HK-2 (cell line): ENCODE results near the gene RNF145.
"Not testable (repeated sequence)": the region's sequence is repeated elsewhere in the genome, so short reads cannot be mapped to it uniquely, and the experiment has no call there.

ENCODE experiments used
- DNase-seq: peaks from one replicate; pipeline ENCODE4 v3.0.0-alpha.2; 2018; ENCODE audit not compliant: unreplicated experiment

The RNF145 gene

DNA sequence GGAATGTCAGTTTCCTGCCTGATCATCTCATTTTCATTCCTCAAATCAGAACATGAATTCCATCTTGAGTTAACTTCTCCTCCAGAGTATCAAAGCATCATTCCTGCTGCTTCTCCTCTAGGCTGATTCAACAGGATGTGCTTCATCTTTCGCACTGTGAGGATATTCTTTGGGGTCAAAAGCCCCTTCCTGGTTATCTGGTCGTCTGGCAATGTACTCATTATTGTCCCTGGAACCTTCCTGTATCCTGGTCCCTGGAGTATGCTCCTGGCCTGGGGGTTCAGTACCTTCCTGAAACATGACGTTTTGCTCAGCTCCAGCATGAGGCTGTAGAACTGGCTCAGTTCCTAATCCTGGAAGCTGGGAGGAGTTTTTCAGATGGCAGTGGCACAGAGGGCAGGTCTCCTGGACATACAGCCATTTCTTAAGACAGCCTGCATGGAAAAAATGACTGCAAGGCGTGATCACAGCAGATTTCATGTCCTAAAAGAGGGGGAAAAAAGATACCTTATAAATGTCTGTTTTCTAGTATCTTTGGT lies 50.7 kb downstream of the RNF145 start:
- not testable (repeated sequence) for DNase-seq

DNA sequence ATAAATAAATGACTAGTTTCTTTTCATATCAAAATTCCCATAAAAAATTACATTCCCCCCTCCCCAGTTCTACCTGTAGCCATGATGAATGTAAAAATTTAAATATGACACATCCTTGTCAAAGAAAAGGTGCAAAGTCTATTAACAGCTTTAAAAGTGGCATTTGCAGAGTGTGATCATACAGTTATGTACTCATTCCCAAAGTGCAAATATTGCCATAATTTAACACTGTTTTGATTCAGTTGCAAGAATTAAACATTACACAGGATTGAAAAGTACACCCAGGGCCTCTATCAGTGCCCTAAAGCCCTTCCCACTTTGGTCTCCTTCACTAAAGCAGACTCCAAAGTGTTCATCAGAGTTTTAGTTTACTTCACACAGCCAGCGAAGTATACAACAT lies 51.8 kb downstream of the RNF145 start:
- no peak for DNase-seq

DNA sequence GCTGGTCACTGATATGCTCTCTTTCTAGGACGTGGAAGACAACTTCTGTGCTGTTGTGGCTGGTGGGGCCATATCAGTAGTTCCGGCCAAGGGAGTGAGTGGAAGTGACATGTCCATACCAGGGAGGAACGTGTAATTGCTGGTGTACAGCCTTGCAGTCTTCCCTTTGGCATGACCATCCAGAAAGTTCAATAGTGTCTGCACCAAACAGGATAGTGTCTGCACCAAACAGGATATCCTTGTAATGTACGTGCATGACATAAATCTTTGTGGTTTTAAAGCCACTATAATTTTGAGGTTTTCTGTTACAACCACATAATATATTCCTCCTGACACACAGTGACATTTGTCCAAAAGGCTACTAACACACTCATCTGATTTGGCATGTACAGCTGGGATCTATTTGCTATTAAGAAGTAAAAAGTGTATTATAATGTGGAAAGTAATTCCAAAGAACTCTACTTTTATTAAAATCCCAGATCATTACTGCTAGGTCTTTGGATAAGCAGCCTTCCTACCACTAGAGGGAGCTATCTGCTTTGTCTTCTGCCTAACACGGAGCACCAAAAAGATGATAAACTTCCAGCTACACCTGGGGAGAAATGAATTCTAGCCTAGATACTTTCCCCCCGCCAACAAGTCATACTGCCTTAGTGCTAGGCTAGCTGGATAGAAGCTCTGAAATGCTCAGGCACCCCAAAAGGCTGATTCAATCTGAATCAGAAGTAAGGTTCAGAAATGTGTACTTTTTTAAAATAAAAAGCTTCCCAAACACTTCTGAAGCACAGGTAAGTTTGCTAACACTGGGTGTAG lies 52.7 kb downstream of the RNF145 start:
- DNase-seq, result no peak

DNA sequence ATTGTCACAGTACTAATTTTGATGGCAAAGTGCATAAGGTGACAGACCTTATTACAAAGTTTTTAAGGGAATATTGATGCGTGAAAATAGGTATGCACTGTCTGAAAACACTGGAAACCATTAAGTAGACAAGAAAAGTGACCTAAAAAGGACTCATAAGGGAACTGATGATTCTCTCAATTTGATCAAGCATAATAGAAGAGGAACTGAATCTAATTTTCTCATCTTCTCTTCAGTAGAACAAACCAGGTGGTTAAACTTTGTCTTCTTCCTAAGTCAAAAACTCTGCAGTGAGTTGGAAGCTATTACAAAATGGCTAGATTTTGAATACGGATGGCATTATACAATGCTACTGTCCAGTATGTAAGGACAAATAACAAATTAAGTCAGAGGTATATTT lies 53.4 kb downstream of the RNF145 start:
- DNase-seq, result no peak

DNA sequence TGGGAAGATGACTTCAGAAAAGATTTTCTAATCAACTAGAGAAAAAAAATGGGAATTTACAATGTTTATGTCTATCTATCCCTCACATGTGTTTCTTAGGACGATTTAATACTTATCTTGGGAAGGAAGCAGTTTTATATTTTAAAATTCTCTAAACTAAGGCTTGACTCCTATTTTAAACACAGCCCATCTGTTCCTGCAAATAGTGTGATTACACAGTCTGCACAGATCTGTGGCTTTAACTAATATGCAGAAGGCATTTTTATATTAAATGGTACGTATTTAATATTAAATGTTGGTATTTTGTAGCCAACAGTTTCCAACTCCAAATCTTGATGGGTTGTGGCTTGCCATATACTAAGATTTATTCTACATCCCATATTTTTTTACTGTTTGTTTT lies 56.5 kb downstream of the RNF145 start:
- no peak for DNase-seq

DNA sequence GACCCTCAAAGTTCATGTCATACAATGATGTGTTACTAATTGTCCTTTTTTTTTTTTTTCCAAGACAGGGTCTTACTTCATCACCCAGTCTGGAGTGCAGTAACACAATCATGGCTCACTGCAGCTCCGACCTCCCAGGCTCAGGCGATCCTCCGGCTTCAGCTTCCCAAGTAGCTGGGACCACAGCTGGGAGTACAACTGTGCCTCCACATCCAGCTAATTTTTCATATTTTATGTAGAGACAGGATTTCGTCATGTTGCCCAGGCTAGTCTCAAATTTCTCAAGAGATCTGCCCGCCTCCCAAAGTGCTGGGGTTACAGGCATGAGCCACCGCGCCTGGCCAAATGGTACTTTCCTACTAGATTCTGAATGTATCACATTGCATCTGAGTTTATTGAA lies 60.3 kb downstream of the RNF145 start:
- no peak for DNase-seq

DNA sequence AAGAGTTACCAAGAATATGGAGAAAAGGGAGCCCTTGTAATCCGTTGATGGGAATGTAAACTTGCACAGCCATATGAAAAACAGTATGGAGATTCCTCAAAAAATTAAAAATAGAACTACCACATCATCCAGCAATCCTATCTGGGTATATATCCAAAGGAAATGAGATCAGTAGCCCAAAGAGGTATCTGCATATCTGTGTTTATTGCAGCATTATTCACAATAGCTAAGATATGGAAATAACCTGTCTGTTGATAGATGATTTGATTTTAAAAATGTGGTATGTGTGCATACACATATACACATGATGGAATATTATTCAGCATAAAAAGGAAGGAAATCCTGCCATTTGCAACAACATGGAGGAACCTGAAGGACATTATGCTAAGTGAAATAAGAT lies 61.4 kb downstream of the RNF145 start:
- no peak for DNase-seq

DNA sequence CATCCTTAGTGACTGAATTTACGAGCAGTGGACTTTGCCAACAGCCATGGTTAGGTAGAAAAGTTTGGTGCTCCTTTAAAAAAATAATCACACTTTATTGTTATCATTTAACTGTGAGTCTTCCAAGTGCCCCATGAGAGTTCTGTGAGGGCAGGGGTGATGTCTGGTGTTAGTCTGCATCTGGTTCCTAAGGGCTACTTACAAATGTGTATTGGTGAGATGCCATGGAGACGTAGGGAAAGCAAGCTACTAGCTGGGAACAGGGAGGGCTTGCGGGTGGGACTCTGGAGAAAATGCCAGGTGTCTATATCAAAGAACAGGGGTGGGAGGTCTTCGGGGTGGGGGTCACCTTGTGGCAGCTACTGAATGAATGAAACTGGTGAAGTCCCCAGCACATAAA lies 62.5 kb downstream of the RNF145 start:
- no peak for DNase-seq

DNA sequence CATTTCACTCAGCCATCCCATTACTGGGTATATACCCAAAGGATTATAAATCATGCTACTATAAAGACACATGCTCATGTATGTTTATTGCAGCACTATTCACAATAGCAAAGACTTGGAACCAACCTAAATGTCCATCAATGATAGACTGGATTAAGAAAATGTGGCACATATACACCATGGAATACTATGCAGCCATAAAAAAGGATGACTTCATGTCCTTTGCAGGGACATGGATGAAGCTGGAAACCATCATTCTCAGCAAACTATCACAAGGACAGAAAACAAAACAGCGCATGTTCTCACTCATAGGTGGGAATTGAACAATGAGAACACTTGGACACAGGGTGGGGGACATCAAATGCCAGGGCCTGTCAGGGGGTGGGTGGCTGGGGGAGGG lies 64.2 kb downstream of the RNF145 start:
- DNase-seq, result not testable (repeated sequence)

DNA sequence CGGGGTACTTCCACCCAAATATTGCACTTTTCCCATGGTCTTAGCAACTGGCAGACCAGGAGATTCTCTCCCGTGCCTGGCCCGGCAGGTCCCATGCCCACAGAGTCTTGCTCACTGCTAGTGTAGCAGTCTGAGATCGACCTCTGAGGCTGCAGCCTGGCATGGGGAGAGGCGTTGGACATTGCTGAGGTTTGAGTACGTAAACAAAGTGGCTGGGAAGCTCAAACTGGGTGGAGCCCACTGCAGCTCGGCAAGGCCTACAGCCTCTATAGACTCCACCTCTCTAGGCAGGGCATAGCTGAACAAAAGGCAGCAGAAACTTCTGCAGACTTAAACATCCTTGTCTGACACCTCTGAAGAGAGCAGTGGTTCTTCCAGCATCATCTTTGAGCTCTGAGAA lies 69.6 kb downstream of the RNF145 start:
- no peak for DNase-seq

DNA sequence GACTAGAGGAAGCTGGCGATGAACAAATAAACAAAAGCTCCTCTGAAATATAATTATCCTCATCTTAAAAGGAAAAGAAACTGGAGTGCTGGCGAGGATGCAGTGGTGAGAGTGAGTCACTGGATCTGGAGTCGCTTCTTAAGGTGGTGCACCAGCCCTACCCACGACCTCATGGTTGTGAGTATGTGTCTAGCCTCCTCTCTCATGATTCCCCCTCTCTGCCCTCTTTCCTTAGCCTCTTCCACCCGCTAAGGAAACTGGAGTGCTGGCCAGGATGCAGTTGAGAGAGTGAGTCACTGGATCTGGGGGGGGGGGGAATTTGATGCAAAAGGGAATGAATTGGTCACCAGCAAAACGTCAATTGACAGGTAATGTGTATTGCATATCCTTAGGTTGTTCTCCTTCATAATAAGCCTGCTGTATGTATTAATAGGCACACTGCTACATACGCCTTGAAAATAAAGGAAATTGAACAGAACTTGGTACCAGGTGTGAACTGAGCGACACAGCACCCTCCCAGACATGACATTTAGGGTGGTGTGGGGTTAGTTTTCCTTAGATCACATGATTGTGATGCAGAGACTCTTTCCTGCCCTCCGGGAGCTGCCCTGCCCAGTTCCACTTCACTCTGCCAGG lies 73.3 kb downstream of the RNF145 start:
- peak; percentile 22 for DNase-seq

DNA sequence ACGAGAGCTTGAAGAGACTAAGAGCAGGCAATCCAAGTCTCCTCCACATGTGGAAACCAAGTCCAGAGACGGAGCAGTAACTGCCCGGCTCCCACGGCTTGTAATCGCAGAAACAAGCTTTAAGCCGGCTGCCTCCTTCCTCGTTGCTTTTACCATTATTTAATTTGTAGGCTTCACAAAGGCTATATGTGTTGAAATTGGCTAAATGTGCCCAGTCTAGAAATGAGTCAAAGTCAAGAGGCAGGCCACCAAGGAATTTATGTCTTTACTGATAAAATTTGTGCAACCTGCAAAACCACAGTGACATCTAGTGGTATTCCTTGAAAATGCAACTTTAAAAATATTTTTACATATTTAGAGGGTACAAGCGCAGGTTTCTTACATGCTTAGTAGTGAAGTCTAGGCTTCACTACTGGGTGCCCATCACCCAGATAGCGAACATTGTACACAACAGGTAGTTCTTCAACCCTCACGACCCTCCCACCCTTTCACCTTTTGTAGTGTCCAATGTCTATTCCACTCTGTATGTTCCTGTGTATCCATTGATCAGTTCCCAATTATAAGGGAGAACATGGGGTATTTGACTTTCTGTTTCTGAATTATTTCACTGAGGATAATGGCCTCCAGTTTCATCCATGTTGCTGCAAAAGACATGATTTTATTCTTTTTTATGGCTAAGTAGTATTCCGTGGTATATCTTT lies 76.2 kb downstream of the RNF145 start:
- DNase-seq, result no peak

DNA sequence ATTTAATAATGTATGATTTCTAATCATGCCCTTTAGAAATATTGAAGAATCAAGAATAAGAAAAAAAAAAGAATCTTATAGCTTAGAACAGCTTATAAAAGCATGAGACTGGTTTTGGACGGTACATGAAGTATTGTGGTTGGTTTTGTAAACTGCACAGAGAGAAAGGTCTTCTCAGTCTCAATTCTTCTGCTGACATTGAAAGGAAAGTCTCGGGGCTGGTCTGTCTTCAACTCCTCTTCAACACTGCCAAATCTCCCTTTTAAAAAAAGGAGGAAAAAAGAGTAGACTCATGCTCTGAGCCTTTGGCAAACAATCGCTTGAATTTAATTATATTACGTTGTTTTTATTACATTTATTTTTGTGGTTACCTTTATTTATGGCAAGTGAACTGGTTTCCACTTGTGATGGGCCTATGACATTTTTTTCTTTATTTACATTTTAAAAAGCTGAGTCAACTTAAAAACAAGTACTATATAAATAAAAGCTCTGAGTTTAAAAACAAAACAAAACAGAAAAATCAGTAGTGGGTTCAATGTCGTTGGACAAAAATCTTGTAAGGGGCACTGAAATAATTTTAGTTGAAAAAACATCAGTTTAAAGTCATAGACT lies 76.8 kb downstream of the RNF145 start:
- DNase-seq, result no peak

DNA sequence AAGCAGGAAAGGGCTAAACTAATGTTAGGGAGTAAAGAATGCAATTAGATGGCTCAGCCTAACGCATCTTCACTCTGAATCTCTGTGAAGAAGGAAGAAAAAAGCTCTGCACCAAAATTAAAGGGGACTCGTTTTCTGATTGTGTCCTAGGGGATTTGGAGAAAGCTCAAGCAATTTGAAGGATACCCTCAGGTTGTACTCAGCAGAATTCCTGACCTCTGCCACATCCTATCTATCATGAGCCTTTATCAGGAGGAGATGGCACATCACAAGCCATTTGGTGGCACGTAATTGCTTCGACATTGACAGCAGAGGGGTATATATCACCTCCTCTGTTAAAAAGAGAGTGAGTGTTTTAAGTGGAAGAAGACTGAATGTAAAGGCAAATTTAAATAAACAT lies 77.4 kb downstream of the RNF145 start:
- no peak for DNase-seq

DNA sequence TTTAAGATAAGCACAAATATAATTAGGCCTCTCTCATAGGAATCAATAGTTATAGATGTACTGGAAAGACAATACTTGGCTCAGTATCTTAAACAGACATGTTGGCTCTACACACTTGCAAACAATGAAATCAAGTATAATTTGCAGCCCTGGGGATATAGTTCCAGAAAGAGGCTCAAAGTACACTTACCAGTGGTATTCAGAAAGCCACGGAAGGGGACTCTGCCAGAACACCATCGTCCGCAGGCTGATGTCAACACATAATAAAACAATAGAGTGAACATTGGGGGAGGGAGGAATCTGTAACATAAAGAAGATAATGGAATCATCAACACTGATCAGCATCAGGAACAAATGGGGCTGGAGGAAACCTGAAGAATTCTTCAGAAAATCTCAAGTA lies 78.5 kb downstream of the RNF145 start:
- no peak for DNase-seq

DNA sequence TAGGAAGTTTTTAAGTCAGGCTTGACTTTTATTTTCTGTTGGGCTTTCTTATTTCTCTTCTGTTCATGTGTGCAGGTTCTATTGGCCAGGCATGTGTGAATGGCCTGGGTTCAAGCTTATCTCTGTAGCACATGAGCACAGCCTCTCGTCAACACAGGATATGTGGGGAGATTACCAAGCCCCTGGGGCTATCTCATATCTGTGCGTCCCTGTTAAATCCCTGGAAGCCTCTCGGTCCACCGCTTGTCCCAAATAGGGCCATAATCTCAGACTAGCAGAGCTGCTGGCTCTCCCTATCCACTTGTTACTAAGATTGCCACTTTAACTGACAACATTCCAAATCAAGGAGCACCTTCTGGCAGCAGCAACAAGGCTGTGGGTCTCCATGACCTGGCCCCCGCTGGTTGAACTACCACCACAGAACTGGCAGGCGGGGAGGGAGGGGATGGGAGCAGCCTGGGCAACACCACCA lies 81.2 kb downstream of the RNF145 start:
- DNase-seq, result no peak

DNA sequence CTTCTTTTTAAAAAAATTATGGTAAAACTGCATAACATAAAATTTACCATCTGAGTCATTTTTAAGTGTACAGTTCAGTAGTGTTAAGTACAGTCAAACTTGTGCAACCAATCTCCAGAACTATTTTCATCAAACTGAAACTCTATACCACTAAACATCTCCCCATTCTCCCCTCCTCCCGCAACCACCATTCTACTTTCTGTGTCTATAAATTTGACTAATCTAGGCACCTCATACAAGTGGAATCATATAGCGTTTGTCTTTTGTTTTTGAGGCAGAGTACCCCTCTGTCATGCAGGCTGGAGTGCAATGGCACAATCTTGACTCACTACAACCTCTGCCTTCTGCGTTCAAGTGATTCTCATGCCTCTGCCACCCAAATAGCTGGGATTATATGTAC lies 85.7 kb downstream of the RNF145 start:
- DNase-seq, result no peak

DNA sequence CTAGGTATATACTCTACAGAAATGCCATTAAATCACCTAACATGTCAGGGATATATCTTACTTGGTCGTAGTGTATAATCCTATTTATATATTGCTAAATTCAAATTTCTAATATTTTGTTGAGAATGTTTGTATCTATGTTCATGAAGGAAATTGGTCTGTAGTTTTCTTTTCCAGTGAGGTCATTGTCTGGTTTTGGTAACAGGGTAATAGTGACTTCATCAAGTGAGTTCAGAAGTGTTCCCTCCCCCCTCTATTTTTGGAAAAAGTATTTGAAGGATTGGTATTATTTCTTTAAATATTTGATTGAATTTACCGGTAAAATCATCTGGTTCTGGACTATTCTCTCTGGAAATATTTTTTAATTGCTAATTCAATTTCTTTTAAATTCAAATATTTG lies 86.2 kb downstream of the RNF145 start:
- no peak for DNase-seq

DNA sequence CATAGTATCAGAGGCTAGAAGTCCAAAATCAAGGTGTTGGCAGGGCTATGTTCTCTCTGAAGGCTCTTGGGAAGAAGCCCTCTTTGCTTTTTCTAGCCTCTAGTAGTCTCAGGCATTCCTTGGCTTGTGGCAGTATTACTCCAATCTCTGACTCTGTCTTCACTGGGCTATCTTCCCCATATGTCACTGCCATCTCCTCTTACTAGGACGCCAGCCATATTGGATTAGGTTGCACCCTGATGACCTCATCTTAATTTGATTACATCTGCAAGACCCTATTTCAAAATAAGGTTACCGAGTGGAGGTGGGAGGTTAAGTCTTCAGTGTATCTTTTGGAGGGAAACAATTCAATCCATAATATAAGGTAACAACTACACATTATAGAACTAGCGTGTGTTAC lies 88.3 kb downstream of the RNF145 start:
- DNase-seq, result no peak

DNA sequence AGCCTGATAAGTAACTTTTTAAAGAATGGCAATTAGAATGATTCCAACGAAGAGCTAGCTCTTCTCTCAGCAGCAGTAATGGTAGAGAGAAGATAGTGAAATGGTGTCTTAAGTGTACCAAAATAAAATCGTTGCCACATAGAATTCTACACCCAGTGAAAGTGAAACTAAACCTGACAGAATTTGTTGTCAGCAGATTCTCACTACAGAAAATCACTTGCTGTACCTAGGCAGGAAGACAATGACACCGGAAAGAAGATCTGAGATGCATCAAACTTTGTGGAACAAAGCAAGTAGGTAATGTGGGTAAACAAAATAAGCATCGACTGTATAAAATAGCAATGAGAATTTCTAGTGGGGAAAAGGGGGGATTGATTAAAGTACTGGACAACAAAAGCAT lies 88.9 kb downstream of the RNF145 start:
- no peak for DNase-seq

DNA sequence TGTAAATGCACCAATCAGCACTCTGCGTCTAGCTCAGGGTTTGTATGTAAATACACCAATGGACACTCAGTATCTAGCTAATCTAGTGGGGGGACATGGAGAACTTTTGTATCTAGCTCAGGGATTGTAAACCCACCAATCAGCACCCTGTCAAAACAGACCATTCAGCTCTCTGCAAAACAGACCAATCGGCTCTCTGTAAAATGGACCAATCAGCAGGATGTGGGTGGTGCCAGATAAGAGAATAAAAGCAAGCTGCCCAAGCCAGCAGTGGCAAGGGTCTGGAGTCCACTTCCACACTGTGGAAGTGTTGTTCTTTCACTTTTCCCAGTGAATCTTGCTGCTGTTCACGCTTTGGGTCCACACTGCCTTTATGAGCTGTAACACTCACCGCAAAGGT lies 89.5 kb downstream of the RNF145 start:
- DNase-seq, result not testable (repeated sequence)
